ENCODE measurements around the gene KLHDC4.

The KLHDC4 gene

DNA sequence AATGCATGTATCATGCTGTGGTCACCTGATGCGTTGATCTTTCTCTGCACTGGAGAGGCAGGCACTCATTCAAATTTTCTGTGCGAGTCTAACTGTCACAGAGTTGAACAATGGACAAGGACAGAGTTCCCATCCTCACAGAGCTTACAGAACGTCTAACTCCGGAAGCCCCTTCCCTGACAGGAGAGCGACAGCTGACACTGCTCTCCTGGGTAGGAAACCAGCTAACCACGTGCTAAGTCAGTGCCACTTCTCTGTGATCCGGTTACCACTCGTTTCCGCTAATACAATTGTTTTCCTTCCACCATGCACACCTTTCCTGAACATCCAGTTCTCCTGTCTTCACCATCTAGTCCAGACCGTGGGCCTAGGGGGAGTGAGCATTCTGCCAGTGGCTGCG lies 11.3 kb downstream of the KLHDC4 start:
- Histone ChIP-seq H3K36me3 (no peaks in the 10 kb centered on the region; the same call in 1 of the 2 replicates), H3K4me3 (ENCODE audit: low read depth, low read length) (no peak overlapping the region), H3K9me3 (ENCODE audit: severe bottlenecking) (no peaks in the 10 kb centered on the region), H3K27me3 (ENCODE audit: insufficient read depth, low read depth, severe bottlenecking) (no peaks in the 10 kb centered on the region), H3K27ac (no peak overlapping the region)
- TF ChIP-seq, protein P1, sequence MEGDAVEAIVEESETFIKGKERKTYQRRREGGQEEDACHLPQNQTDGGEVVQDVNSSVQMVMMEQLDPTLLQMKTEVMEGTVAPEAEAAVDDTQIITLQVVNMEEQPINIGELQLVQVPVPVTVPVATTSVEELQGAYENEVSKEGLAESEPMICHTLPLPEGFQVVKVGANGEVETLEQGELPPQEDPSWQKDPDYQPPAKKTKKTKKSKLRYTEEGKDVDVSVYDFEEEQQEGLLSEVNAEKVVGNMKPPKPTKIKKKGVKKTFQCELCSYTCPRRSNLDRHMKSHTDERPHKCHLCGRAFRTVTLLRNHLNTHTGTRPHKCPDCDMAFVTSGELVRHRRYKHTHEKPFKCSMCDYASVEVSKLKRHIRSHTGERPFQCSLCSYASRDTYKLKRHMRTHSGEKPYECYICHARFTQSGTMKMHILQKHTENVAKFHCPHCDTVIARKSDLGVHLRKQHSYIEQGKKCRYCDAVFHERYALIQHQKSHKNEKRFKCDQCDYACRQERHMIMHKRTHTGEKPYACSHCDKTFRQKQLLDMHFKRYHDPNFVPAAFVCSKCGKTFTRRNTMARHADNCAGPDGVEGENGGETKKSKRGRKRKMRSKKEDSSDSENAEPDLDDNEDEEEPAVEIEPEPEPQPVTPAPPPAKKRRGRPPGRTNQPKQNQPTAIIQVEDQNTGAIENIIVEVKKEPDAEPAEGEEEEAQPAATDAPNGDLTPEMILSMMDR (IDR thresholded peaks at IDR 0.05; ENCODE audit: low read depth, low read length), result no peak
- no peak for DNase-seq

DNA sequence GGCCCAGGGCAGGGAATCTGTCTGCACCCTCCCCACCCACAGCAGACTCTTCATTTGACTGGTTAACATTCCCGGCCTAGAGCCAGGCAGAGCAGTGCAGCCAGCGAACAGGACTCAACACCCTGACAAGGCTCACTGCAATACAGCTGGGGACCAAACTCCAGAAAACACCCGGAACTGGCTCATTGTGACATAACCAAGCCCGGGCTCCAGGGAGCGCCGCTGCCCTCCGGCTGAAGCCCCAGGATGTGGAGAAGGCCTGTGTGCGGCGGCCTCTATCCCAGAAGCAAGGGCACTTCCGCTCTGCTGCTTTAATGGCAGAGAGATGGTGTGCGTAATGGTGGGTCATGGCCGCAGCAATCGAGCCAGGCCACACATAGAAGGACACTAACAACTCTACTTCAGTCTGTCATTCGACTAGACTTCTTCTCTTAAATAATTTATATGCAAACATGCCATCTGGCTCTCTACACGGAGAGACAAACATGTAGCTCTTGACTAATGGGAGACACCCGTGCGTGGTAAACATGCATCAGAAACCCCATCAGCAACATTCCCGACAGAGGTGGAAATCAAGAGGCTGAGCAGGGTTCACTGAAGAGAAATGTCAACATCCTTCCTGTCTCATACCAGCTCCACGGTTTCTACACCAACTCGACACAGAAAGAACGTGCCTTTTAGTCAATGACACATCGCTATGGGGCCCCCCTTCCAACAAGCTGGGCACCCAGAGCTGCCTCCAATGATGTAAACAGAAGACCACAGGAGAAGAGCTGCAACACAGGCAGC lies 18.0 kb downstream of the KLHDC4 start:
- Histone ChIP-seq H3K36me3 (no peaks in the 10 kb centered on the region; the same call in 1 of the 2 replicates), H3K27ac (no peak overlapping the region), H3K9me3 (ENCODE audit: severe bottlenecking) (no peaks in the 10 kb centered on the region), H3K4me3 (ENCODE audit: low read depth, low read length) (no peak overlapping the region), H3K27me3 (ENCODE audit: insufficient read depth, low read depth, severe bottlenecking) (no peaks in the 10 kb centered on the region)
- no peak for DNase-seq
- TF ChIP-seq, protein P1 (IDR thresholded peaks at IDR 0.05; ENCODE audit: low read depth, low read length), result no peak

DNA sequence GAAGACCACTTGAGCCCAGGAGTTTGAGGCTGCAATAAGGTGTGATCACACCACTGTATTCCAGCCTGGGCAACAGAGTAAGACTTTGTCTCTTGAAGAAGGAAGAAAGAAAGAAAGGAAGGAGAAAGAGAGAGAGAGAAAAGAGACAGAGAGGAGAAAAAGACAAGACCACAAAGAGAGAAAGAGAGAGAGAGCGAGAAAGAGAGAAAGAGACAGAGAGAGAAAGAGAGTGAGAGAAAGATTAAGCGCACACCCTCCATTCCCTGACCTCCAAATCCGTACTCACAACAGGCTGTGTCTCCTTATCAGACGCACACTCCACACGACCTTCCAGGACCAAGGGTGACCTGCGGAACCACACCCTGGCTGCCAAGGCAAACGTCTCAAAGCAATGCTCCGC lies 19.6 kb downstream of the KLHDC4 start:
- no peak for DNase-seq
- no peak overlapping the region for H3K4me3 ChIP-seq (ENCODE audit: low read depth, low read length)
- TF ChIP-seq, protein P1 (IDR thresholded peaks at IDR 0.05; ENCODE audit: low read depth, low read length), result no peak
- H3K27me3 ChIP-seq (ENCODE audit: insufficient read depth, low read depth, severe bottlenecking), result no peaks in the 10 kb centered on the region
- no peaks in the 10 kb centered on the region for H3K9me3 ChIP-seq (ENCODE audit: severe bottlenecking)
- H3K36me3 ChIP-seq, result no peaks in the 10 kb centered on the region
- H3K27ac ChIP-seq, result no peak overlapping the region

DNA sequence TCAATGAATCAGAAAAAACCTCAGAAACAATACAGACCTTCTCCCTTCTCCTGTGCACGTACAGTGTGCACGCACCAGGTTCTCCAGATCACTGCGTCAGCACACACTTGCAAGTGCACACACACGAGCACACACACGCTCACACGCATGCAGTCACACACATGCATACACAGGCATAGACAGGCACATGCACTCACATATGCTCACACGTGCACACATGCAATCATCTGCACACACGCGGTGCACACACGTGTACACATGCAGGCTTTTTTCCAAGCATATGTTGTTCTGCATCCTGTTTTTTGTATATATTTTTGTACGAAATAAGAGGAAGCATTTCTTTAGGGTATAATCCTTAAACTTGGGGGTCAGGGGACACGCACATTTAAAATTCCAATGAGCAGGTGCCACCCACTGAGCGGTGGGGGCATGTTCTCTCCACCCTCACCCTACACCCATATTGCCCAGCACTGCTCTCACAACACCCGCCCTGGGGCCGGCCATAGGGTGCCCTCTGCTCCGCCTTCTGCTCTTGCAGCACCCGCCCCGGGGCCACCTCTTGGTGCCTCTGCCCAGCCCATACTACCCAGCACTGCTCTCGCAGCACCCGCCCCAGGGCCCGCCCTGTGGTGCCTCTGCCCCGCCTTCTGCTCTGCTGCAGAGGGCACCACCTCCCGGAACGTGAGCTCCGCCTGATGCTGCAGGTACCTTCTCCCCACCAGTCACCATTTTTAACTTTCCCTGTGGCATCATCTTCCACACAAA lies 20.9 kb downstream of the KLHDC4 start:
- H3K9me3 ChIP-seq (ENCODE audit: severe bottlenecking), result no peaks in the 10 kb centered on the region
- H3K27ac ChIP-seq, result no peak overlapping the region
- H3K36me3 ChIP-seq, result no peaks in the 10 kb centered on the region
- no peak for DNase-seq
- no peaks in the 10 kb centered on the region for H3K27me3 ChIP-seq (ENCODE audit: insufficient read depth, low read depth, severe bottlenecking)
- TF ChIP-seq, protein P1 (IDR thresholded peaks at IDR 0.05; ENCODE audit: low read depth, low read length), result no peak
- no peak overlapping the region for H3K4me3 ChIP-seq (ENCODE audit: low read depth, low read length)

DNA sequence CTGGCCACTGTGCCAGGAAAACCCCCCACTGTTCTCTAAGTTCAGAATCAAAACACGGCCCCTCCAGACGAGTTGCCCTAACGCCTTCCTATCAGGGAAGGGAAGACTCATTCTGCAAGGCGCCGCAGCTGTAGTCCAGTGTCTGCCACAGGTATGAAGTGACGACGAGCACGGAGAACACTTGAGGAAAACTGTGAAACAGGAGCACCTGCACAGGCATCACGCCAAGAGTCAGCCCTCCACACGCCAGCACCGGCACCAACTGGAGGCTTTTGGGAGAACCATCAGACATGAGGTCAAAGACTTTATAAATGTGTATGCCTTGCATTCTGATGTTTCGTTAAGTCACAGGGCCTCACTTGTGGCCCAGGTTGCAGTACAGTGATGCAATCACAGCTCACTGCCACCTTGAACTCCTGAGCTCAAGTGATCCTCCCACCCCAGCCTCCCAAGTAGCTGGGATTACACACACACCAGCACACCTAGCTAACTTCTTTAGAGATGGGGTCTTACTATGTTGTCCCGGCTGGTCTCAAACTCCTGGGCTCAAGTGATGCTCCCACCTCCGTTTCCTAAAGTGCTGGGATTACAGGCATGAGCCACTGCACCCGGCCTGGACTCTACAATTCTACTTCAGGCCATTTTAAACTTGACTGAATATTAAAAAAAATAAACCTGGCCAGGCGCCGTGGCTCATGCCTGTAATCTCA lies 22.9 kb downstream of the KLHDC4 start:
- no peak for DNase-seq
- H3K9me3 ChIP-seq (ENCODE audit: severe bottlenecking), result no peaks in the 10 kb centered on the region
- TF ChIP-seq, protein P1 (IDR thresholded peaks at IDR 0.05; ENCODE audit: low read depth, low read length), result no peak
- no peaks in the 10 kb centered on the region for H3K27me3 ChIP-seq (ENCODE audit: insufficient read depth, low read depth, severe bottlenecking)
- no peaks in the 10 kb centered on the region for H3K36me3 ChIP-seq
- no peak overlapping the region for H3K4me3 ChIP-seq (ENCODE audit: low read depth, low read length)
- H3K27ac ChIP-seq, result no peak overlapping the region
